Measurements from ENCODE around the gene EPN1.
"Not testable (repeated sequence)": the region's sequence is repeated elsewhere in the genome, so short reads cannot be mapped to it uniquely, and the experiment has no call there.

Gene EPN1

DNA sequence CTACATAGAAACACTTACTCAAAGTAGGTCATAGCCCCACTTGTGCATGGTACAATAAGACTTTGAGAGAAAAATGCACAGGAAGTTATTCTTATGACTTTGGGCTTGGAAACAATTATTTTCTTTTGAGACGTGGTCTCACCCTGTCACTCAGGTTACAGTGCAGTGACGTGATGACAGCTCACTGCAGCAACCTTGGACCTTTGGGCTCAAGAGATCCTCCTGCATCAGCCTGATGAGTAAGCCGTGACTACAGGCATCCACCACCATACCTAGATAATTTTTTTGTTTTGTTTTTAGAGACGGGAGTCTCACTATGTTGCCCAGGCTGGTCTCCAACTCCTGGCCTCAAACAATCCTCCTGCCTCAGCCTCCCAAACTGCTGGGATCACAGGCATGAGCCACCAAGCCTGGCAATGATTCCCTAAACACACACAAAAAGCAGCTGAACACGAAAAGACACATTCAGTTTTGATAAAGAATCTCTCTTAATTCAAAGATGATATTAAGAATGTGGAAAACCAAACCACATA, 45.3 kb downstream of the EPN1 start:
- DNase-seq (ENCODE audit: low spot score) = no peak

DNA sequence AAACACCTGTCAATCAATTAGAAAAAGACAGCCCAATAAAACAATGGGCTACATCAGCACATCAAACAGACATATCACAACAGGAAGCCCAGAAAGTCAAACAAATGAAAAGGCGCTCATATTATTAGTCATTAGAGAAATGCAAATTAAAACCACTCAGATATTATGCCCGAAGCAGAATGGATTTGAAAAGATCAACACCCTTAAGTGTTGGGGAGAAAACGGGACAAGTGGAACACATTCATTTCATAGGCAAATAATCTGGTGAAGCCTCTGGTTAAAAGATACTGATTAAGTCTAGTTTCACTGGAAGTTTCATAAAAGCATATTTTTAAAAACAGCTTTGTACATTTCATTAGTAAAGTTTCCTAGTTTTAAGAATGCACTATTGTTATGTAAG, 45.8 kb downstream of the EPN1 start:
- DNase-seq (ENCODE audit: low spot score) = no peak

DNA sequence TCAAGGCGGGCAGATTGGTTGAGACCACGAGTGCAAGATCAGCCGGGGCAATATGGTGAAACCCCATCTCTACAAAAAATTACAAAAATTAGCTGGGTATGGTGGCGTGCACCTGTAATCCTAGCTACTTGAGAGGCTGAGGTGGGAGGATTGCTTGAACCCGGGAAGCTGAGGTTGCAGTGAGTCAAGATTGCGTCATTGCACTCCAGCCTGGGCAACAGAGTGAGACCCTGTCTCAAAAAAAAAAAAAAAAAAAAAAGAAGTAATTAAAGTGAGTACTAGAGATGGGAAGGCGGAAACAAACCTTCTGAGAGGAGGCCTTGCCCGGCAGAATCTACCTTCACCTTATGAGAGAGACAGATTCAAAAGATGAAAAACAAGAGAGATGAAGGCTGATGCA, 48.5 kb downstream of the EPN1 start:
- no peak for DNase-seq (ENCODE audit: low spot score)

DNA sequence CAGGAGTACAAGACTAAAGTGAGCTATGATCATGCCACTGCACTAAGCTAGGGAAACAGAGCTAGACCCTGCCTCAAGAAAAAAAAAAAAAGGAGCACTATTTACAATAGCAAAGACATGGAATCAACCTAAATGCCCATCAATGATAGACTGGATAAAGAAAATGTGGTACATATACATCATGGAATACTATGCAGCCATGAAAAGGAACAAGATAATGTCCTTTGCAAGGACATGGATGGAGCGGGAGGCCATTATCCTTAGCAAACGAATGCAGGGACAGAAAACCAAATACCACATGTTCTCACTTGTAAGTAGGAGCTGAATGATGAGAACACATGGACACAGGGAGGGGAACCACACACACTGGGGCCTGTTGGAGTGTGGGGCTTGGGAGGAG, 55.4 kb downstream of the EPN1 start:
- DNase-seq (ENCODE audit: low spot score) = not testable (repeated sequence)

DNA sequence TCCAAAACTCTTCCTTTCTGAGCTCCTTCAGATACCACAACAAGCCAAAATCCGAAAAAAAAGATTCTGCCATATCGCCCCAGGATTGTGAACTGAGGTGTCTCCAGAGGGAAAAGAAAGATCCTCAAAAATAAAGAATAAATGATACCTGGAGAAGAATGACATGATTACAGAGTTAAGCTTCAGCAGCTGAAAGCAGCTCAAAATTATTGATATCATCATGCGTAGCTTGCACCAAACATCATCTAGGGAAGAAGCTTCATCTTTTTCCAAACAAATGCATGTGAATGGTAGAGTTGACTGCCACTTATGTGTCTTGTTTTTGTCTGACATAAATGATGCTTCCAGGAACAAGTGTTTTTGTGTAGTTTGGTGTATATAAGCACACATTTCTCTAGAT, 63.3 kb downstream of the EPN1 start, which contains the start of gene NLRP9:
Gene NLRP9 (minus strand): TSS at position 101 of the 400 bp plus-strand sequence. CDS start 28 bp downstream, at position 73.
- no peak for DNase-seq (ENCODE audit: low spot score)

DNA sequence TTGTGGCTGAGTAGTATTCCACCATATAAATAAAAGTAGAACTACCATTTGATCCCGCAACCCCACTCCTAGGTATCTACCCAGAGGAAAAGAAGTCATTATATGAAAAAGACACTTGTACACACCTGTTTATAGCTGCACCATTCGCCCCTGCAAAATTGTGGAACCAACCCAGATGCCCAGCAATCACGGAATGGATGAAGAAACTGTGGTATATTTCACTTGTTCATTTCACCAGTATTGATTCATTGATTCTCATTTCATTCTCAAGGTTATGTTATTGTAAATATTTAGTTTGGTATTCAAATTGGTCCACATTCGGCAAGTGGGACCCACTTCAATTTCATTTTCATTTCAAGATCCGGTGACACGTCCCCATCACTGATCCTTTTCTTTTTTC, 75.7 kb downstream of the EPN1 start:
- no peak for DNase-seq (ENCODE audit: low spot score)

DNA sequence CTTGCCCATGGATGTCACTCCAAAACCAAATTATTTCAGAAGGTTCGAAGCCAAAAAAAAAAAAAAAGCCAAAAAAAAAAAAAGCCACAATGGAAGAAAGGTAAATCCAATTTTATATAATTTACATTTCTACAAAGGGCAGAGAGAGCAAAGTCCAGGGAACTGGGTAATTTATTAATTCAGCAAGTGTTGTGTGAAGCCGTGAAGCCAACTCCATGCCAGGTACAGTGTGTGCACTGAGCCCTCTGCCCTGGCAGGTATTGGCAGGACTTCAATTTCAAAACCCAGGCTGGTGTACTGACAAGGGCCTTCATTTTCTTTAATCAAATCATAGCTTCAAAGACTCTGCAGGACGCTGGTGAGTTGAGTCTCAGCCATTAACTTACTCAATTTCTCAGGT, 78.4 kb downstream of the EPN1 start:
- DNase-seq (ENCODE audit: low spot score) = no peak

DNA sequence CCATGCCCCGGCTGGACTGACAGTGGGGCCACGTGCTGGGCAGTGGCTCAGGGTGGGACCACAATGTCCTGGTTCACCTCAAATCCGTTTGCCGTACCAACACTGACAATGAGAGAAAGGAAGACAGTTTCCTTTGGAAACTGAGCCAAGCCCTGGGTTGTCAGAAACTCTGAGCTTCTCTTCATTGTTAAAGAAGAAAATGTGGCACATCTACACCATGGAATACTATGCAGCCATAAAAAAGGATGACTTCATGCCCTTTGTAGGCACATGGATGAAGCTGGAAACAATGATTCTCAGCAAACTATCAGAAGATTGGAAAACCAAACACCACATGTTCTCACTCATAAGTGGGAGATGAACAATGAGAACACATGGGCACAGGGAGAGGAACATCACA, 81.8 kb downstream of the EPN1 start:
- DNase-seq (ENCODE audit: low spot score) = not testable (repeated sequence)

DNA sequence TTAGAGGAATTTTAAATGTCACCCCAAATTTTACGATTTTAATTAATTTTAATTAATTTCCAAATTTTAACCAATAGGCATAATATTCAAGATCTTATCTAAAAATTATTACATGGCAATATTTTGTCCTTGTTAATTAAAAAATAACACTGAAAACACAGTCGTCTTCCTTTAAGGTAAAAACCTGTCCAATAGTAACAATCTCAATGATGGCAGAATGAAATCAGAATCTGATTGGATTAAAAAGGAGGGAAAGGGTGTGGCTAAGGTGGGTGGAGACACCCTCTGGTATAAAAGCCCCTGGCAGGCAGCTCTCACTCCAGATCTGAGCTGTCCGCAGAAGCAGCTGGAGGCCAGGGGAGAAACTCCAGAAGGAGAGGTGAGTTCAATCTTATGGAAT, 83.8 kb downstream of the EPN1 start, which contains the start of gene RFPL4A:
Gene RFPL4A (plus strand): TSS at position 301 of the 400 bp plus-strand sequence. CDS start 2,704 bp downstream, outside the sequence.
- not testable (repeated sequence) for DNase-seq (ENCODE audit: low spot score)
